ENCODE results near the gene SLC2A13. TPM values are rescaled to one million over a fixed set of nuclear protein-coding genes. Genes with fewer than 3 reads are reported as not detected.

Gene SLC2A13
- total RNA-seq, 1 experiment from 2014 or later = 1.7 TPM

DNA sequence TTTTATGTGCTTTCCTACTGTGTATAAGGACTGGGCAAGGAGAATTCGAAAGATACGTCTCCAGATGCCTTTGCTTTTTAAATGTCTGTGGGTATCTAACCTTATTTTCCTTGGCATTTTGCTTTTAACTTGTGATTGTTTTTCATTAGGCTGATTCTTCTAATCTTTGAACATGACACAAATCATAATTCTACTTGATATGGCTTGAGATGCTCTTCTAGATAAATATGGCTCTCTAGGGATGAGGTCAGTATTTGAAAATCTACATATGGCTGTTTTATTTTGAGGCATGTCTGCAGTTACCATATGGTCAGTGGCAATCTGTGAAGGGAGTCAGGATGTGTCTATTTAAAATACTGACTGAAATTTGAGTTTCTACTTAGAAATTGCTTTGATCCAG lies 139.2 kb downstream of the SLC2A13 start:
- ChIA-PET CTCF (interaction anchor here (1.2 kb wide), 1 partner anchor 10 kb away, joined by 3 read pairs; no protein-coding TSS in a partner anchor), POLR2A (no interaction called here)
- Mint-ChIP-seq H3K4me3 (ENCODE audit: unreplicated experiment) (no peak overlapping the region), H3K27me3 (ENCODE audit: insufficient read depth, unreplicated experiment) (no peaks in the 10 kb centered on the region), H3K27ac (ENCODE audit: low read depth, unreplicated experiment) (no peak overlapping the region), H3K4me1 (ENCODE audit: insufficient read depth, unreplicated experiment) (no peaks in the 10 kb centered on the region), H3K9me3 (ENCODE audit: unreplicated experiment) (peaks cover 13% of the 10 kb centered on the region), H3K36me3 (ENCODE audit: insufficient read depth, unreplicated experiment) (no peaks in the 10 kb centered on the region)
- DNase-seq (ENCODE audit: unreplicated experiment) = no peak
- intact Hi-C loops (cut with micrococcal nuclease) = no loop called here
- TF ChIP-seq, protein P1, sequence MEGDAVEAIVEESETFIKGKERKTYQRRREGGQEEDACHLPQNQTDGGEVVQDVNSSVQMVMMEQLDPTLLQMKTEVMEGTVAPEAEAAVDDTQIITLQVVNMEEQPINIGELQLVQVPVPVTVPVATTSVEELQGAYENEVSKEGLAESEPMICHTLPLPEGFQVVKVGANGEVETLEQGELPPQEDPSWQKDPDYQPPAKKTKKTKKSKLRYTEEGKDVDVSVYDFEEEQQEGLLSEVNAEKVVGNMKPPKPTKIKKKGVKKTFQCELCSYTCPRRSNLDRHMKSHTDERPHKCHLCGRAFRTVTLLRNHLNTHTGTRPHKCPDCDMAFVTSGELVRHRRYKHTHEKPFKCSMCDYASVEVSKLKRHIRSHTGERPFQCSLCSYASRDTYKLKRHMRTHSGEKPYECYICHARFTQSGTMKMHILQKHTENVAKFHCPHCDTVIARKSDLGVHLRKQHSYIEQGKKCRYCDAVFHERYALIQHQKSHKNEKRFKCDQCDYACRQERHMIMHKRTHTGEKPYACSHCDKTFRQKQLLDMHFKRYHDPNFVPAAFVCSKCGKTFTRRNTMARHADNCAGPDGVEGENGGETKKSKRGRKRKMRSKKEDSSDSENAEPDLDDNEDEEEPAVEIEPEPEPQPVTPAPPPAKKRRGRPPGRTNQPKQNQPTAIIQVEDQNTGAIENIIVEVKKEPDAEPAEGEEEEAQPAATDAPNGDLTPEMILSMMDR (IDR thresholded peaks at IDR 0.05; ENCODE audit: unreplicated experiment) = no peak
- BruUV-seq (replicated peaks) = no TSS peak

DNA sequence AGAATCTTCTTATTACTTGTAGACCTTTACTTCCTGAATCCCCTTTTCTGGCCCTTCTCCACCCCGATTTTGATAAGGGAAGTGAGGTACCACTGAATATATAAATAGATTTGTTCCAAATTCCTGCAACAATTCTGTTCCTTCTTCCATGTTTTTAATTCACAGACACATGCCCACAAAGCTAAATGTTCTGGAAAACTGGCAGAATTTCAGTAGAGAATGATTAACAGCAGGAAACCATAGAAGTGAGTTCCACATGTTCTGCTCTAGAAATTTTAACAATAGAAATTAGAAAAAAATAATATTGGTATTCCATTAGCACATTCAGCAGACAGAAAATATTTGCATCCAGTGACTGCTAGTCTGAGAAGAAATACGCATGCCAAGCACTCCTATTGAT lies 139.6 kb downstream of the SLC2A13 start:
- H3K4me3 Mint-ChIP-seq (ENCODE audit: unreplicated experiment) = no peak overlapping the region
- POLR2A ChIA-PET = no interaction called here
- H3K36me3 Mint-ChIP-seq (ENCODE audit: insufficient read depth, unreplicated experiment) = no peaks in the 10 kb centered on the region
- no TSS peak for BruUV-seq (replicated peaks)
- no peaks in the 10 kb centered on the region for H3K27me3 Mint-ChIP-seq (ENCODE audit: insufficient read depth, unreplicated experiment)
- TF ChIP-seq, protein P1 (IDR thresholded peaks at IDR 0.05; ENCODE audit: unreplicated experiment) = no peak
- DNase-seq (ENCODE audit: unreplicated experiment) = no peak
- CTCF ChIA-PET = no interaction called here
- peaks cover 13% of the 10 kb centered on the region for H3K9me3 Mint-ChIP-seq (ENCODE audit: unreplicated experiment)
- no peaks in the 10 kb centered on the region for H3K4me1 Mint-ChIP-seq (ENCODE audit: insufficient read depth, unreplicated experiment)
- intact Hi-C loops (cut with micrococcal nuclease) = no loop called here
- H3K27ac Mint-ChIP-seq (ENCODE audit: low read depth, unreplicated experiment) = no peak overlapping the region

DNA sequence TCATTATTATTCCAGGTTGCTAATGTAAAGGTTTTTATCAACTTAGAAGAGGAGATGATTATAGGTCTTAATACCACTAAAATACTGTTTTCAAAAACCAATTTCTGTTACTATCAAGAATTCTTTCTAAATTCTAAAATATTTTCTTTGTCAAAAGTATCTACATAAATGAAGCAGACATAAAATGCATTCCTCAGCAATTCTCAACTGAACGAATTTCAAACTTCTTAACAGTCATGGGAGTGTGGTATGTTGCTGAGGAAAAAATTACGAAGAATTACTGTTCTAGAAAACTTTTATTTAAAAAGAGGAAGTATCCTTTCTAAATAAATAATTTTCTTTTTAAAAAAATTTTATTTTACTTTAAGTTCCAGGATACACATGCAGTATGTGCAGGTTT lies 146.4 kb downstream of the SLC2A13 start:
- DNase-seq (ENCODE audit: unreplicated experiment) = no peak
- Mint-ChIP-seq H3K27me3 (ENCODE audit: insufficient read depth, unreplicated experiment) (no peaks in the 10 kb centered on the region), H3K4me1 (ENCODE audit: insufficient read depth, unreplicated experiment) (no peaks in the 10 kb centered on the region), H3K27ac (ENCODE audit: low read depth, unreplicated experiment) (no peak overlapping the region), H3K9me3 (ENCODE audit: unreplicated experiment) (no peaks in the 10 kb centered on the region), H3K36me3 (ENCODE audit: insufficient read depth, unreplicated experiment) (no peaks in the 10 kb centered on the region), H3K4me3 (ENCODE audit: unreplicated experiment) (no peak overlapping the region)
- intact Hi-C loops (cut with micrococcal nuclease) = no loop called here
- ChIA-PET POLR2A (no interaction called here), CTCF (interaction anchor here (0.7 kb wide), 1 partner anchor 9 kb away, joined by 3 read pairs; no protein-coding TSS in a partner anchor)
- TF ChIP-seq, protein P1 (IDR thresholded peaks at IDR 0.05; ENCODE audit: unreplicated experiment) = no peak
- BruUV-seq (replicated peaks) = no TSS peak

DNA sequence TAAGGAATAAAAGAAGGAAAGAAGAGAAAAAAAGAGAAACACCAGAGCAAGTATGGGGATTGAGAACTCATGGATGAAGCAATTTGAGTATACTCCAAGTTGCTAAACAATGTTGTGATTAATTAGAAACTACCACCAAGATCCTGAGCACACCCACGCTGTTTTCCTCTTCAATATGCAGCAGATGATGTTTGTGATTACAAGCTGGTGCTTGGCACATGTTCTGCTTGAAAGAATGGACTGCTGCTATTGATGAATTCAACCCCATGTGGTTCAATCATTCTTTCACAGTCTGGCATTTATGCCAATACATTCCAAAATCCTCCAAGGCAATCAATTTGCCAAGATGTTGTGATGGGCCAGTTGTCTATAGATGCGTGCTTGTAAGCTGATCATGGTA lies 146.8 kb downstream of the SLC2A13 start:
- no TSS peak for BruUV-seq (replicated peaks)
- ChIA-PET CTCF (interaction anchor here (0.7 kb wide), 1 partner anchor 9 kb away, joined by 3 read pairs; no protein-coding TSS in a partner anchor), POLR2A (no interaction called here)
- no peaks in the 10 kb centered on the region for H3K9me3 Mint-ChIP-seq (ENCODE audit: unreplicated experiment)
- TF ChIP-seq, protein P1 (IDR thresholded peaks at IDR 0.05; ENCODE audit: unreplicated experiment) = no peak
- no peaks in the 10 kb centered on the region for H3K36me3 Mint-ChIP-seq (ENCODE audit: insufficient read depth, unreplicated experiment)
- no peaks in the 10 kb centered on the region for H3K4me1 Mint-ChIP-seq (ENCODE audit: insufficient read depth, unreplicated experiment)
- H3K4me3 Mint-ChIP-seq (ENCODE audit: unreplicated experiment) = no peak overlapping the region
- H3K27me3 Mint-ChIP-seq (ENCODE audit: insufficient read depth, unreplicated experiment) = no peaks in the 10 kb centered on the region
- intact Hi-C loops (cut with micrococcal nuclease) = no loop called here
- no peak for DNase-seq (ENCODE audit: unreplicated experiment)
- no peak overlapping the region for H3K27ac Mint-ChIP-seq (ENCODE audit: low read depth, unreplicated experiment)

Measured in MCF 10A (cell line).